Epithelial cell of proximal tubule (primary cell): ENCODE measurements around the gene DAB2IP. TPM values are rescaled to one million over a fixed set of nuclear protein-coding genes. Genes with fewer than 3 reads are reported as not detected.

Experiments
- DNase-seq: peaks from one replicate; pipeline ENCODE4 v3.0.0-alpha.2; 2011; ENCODE audit warnings: low read depth
- H3K4me3 ChIP-seq: 2 replicates; pipeline ENCODE4 v1.5.1; 2011; ENCODE audit warnings: low read depth, mild to moderate bottlenecking, low read length
- CTCF ChIP-seq: conservative IDR thresholded peaks from 2 replicates; pipeline ENCODE4 v1.5.1; 2012; ENCODE audit warnings: low read depth, mild to moderate bottlenecking, low read length
- total RNA-seq: library from RNA; depleted of rRNA; stranded (reverse); fragments of >200 nt; gene quantifications from 2 replicates; pipeline ENCODE4 v1.2.3, GENCODE V29; 2015

DAB2IP gene
- total RNA-seq, 1 donor from 2014 or later: 23.8 TPM

- no peak for TF ChIP-seq CTCF
- H3K4me3 ChIP-seq: no peak overlapping the region
- no peak for DNase-seq
Observed at GRCh38 chr9:121706149-121706750, 54.8 kb downstream of the DAB2IP start.

- TF ChIP-seq CTCF: no peak
- DNase-seq: no peak
- no peak overlapping the region for H3K4me3 ChIP-seq
Observed at GRCh38 chr9:121707477-121708424, 56.3 kb downstream of the DAB2IP start.

- no peak for DNase-seq
- no peak overlapping the region for H3K4me3 ChIP-seq
- TF ChIP-seq CTCF: no peak
Observed at GRCh38 chr9:121708768-121709488, 57.5 kb downstream of the DAB2IP start.

- no peak for DNase-seq
- H3K4me3 ChIP-seq: no peak overlapping the region
- TF ChIP-seq CTCF: no peak
Observed at GRCh38 chr9:121709798-121710197, 58.4 kb downstream of the DAB2IP start.

GRCh38 chr9:121711281-121711680 lies 59.8 kb downstream of the DAB2IP start:
- DNase-seq: no peak
- no peak for TF ChIP-seq CTCF
- no peak overlapping the region for H3K4me3 ChIP-seq

- H3K4me3 ChIP-seq: no peak overlapping the region
- TF ChIP-seq CTCF: no peak
- no peak for DNase-seq
Observed at GRCh38 chr9:121711797-121712196, 60.4 kb downstream of the DAB2IP start.
